ENCODE results near the gene HOXB2.
"Not testable (repeated sequence)": the region's sequence is repeated elsewhere in the genome, so short reads cannot be mapped to it uniquely, and the experiment has no call there.

HOXB2 gene

DNA sequence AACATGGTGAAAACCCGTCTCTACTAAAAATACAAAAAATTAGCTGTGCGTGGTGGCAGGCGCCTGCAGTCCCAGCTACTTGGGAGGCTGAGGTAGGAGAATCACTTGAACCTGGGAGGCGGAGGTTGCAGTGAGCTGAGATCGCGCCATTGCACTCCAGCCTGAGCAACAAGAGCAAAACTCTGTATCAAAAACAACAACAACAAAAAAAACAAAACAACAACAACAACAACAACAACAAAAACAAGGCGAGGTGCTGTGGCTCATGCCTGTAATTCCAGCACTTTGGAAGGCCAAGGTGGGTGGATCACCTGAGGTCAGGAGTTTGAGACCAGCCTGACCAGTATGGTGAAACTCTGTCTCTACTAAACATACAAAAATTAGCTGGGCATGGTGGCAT lies 35.2 kb downstream of the HOXB2 start:
- not testable (repeated sequence) for H2AFZ ChIP-seq (ENCODE audit: insufficient read depth, low read length, poor library complexity); H3K4me2 ChIP-seq (ENCODE audit: low read length); H3K23ac ChIP-seq (ENCODE audit: low read length); H4K91ac ChIP-seq (ENCODE audit: low read depth, low read length); H2BK120ac ChIP-seq (ENCODE audit: insufficient read depth, low read length, poor library complexity); H3K79me1 ChIP-seq (ENCODE audit: low read length); H2BK5ac ChIP-seq (ENCODE audit: low read depth, low read length, poor library complexity); H4K12ac ChIP-seq (ENCODE audit: low read depth, low read length); H3K4me3 ChIP-seq (ENCODE audit: low read depth, low read length); H3K27me3 ChIP-seq (ENCODE audit: insufficient read depth, low read length); H2BK12ac ChIP-seq (ENCODE audit: low read length); H3K27ac ChIP-seq (ENCODE audit: low read depth, low read length); H3K4ac ChIP-seq (ENCODE audit: low read depth, low read length); H3K14ac ChIP-seq (ENCODE audit: low read length); DNase-seq; H2AK5ac ChIP-seq (ENCODE audit: low read length); H3K9ac ChIP-seq (ENCODE audit: low read length); H3K9me3 ChIP-seq (ENCODE audit: insufficient read depth, low read depth, low read length); H3K36me3 ChIP-seq (ENCODE audit: control insufficient read depth in 1 of 2, insufficient read depth in 2 of 2, low read length in 2 of 2); H4K8ac ChIP-seq (ENCODE audit: low read depth, low read length); H3K18ac ChIP-seq (ENCODE audit: low read length); H3K79me2 ChIP-seq (ENCODE audit: control insufficient read depth, insufficient read depth, low read length, poor library complexity)
- WGBS (ENCODE audit: extremely low coverage, insufficient coverage, insufficient read length), result no CpG with 5 or more reads among the region's 7 CpGs
- H3K4me1 ChIP-seq (ENCODE audit: control insufficient read depth in 1 of 2, insufficient read depth in 2 of 2, low read length in 2 of 2), result peaks cover 14 to 19% of the 10 kb centered on the region in 2 experiments

DNA sequence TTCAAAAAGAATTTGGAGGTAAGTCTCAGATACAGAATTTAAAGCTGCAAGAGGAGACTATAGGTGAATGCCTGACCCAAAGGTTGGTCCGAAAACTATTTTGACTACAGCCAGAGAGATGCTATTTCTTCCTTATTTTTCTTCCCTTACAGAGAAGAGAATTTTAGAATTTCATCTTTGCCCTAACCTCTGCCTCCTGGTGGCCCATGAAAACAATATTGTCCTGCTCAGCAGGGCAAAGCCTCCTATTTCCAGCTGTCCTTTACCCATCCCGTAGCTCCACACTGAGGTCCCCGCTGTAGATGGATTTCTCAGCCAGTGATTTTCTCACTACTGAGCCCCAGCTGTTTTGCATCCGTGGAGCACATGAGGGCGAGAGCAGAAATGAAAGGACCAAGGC lies 38.7 kb downstream of the HOXB2 start:
- Histone ChIP-seq H3K23ac (ENCODE audit: low read length) (no peak overlapping the region), H3K4me2 (ENCODE audit: low read length) (peak overlapping the region; percentile 37), H4K91ac (ENCODE audit: low read depth, low read length) (peak overlapping the region; percentile 90), H3K4ac (ENCODE audit: low read depth, low read length) (peak overlapping the region; percentile 51), H3K9ac (ENCODE audit: low read length) (no peak overlapping the region), H2AK5ac (ENCODE audit: low read length) (peak overlapping the region; percentile 78), H4K8ac (ENCODE audit: low read depth, low read length) (peak overlapping the region; percentile 67), H3K79me2 (ENCODE audit: control insufficient read depth, insufficient read depth, low read length, poor library complexity) (peaks cover 2% of the 10 kb centered on the region), H3K36me3 (ENCODE audit: control insufficient read depth in 1 of 2, insufficient read depth in 2 of 2, low read length in 2 of 2) (no peaks in the 10 kb centered on the region), H3K79me1 (ENCODE audit: low read length) (peaks cover 30% of the 10 kb centered on the region), H2AFZ (ENCODE audit: insufficient read depth, low read length, poor library complexity) (no peak overlapping the region), H2BK5ac (ENCODE audit: low read depth, low read length, poor library complexity) (peak overlapping the region; percentile 90), H3K27ac (ENCODE audit: low read depth, low read length) (peak overlapping the region; percentile 89), H4K12ac (ENCODE audit: low read depth, low read length) (no peak overlapping the region), H3K9me3 (ENCODE audit: insufficient read depth, low read depth, low read length) (no peaks in the 10 kb centered on the region), H3K4me1 (ENCODE audit: control insufficient read depth in 1 of 2, insufficient read depth in 2 of 2, low read length in 2 of 2) (peaks cover 22 to 27% of the 10 kb centered on the region in 2 experiments), H3K18ac (ENCODE audit: low read length) (peak overlapping the region; percentile 71), H2BK120ac (ENCODE audit: insufficient read depth, low read length, poor library complexity) (peak overlapping the region; percentile 85), H2BK12ac (ENCODE audit: low read length) (peak overlapping the region; percentile 97), H3K14ac (ENCODE audit: low read length) (peak overlapping the region; percentile 46), H3K4me3 (ENCODE audit: low read depth, low read length) (no peak overlapping the region), H3K27me3 (ENCODE audit: insufficient read depth, low read length) (no peaks in the 10 kb centered on the region)
- no peak for DNase-seq
- WGBS (ENCODE audit: extremely low coverage, insufficient coverage, insufficient read length), result no CpG with 5 or more reads among the region's 5 CpGs

DNA sequence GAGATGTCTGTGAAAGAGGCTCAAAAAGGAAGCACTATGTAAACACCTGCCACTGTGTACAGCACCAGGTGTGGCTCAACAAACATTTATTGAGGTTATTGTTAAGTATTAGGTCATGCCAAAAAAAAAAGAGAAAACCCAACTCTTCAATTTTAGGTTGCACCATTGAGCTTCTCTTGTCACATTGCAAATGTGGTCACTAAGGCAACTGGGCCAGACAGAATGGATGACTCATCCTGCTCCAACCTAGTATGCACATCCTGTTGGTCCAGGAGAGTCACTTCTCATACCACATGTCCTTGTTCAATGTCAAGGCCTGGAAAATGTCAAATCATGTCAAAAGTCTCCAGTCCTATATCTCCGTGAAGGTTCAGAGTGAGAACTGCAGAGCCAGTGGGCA lies 39.1 kb downstream of the HOXB2 start:
- Histone ChIP-seq H3K4me2 (ENCODE audit: low read length) (peak overlapping the region; percentile 44), H3K9ac (ENCODE audit: low read length) (no peak overlapping the region), H4K91ac (ENCODE audit: low read depth, low read length) (no peak overlapping the region), H2AK5ac (ENCODE audit: low read length) (no peak overlapping the region), H3K9me3 (ENCODE audit: insufficient read depth, low read depth, low read length) (no peaks in the 10 kb centered on the region), H3K18ac (ENCODE audit: low read length) (no peak overlapping the region), H3K14ac (ENCODE audit: low read length) (no peak overlapping the region), H3K23ac (ENCODE audit: low read length) (no peak overlapping the region), H2BK120ac (ENCODE audit: insufficient read depth, low read length, poor library complexity) (no peak overlapping the region), H2BK5ac (ENCODE audit: low read depth, low read length, poor library complexity) (no peak overlapping the region), H3K79me1 (ENCODE audit: low read length) (peaks cover 35% of the 10 kb centered on the region), H2BK12ac (ENCODE audit: low read length) (no peak overlapping the region), H3K36me3 (ENCODE audit: control insufficient read depth in 1 of 2, insufficient read depth in 2 of 2, low read length in 2 of 2) (no peaks in the 10 kb centered on the region), H2AFZ (ENCODE audit: insufficient read depth, low read length, poor library complexity) (no peak overlapping the region), H3K27me3 (ENCODE audit: insufficient read depth, low read length) (no peaks in the 10 kb centered on the region), H4K12ac (ENCODE audit: low read depth, low read length) (no peak overlapping the region), H3K4ac (ENCODE audit: low read depth, low read length) (no peak overlapping the region), H3K4me1 (ENCODE audit: control insufficient read depth in 1 of 2, insufficient read depth in 2 of 2, low read length in 2 of 2) (peaks cover 26 to 32% of the 10 kb centered on the region in 2 experiments), H3K27ac (ENCODE audit: low read depth, low read length) (peak overlapping the region; percentile 89), H3K4me3 (ENCODE audit: low read depth, low read length) (no peak overlapping the region), H3K79me2 (ENCODE audit: control insufficient read depth, insufficient read depth, low read length, poor library complexity) (peaks cover 2% of the 10 kb centered on the region), H4K8ac (ENCODE audit: low read depth, low read length) (no peak overlapping the region)
- no CpG with 5 or more reads among the region's 1 CpG for WGBS (ENCODE audit: extremely low coverage, insufficient coverage, insufficient read length)
- peak; percentile 74 to 88 for DNase-seq

DNA sequence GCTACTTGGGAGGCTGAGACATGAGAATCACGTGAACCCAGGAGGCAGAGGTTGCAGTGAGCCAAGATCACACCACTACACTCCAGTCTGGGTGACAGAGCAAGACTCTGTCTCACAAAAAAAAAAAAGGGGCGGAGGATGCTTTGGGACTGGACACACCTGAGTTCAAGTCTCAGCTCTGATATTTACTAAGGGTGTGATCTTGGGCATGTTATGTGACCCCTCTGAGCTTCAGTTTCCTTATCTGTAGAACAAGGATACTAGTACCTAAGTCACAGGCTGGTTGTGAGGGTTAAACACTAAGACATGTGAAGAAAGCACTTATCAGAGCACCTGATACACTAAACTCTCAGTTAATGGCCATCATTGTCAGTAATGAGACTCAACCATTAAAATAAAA lies 40.0 kb downstream of the HOXB2 start:
- WGBS (ENCODE audit: extremely low coverage, insufficient coverage, insufficient read length), result no CpG with 5 or more reads among the region's 2 CpGs
- DNase-seq, result no peak

More for the DNA sequence above, 40.0 kb downstream of the HOXB2 start:
- Histone ChIP-seq H3K18ac (ENCODE audit: low read length) (peak overlapping the region; percentile 15), H2BK12ac (ENCODE audit: low read length) (peak overlapping the region; percentile 73), H4K12ac (ENCODE audit: low read depth, low read length) (no peak overlapping the region), H4K8ac (ENCODE audit: low read depth, low read length) (peak overlapping the region; percentile 27), H2AK5ac (ENCODE audit: low read length) (no peak overlapping the region), H3K23ac (ENCODE audit: low read length) (no peak overlapping the region), H3K4me1 (ENCODE audit: control insufficient read depth in 1 of 2, insufficient read depth in 2 of 2, low read length in 2 of 2) (peaks cover 30 to 36% of the 10 kb centered on the region in 2 experiments), H3K36me3 (ENCODE audit: control insufficient read depth in 1 of 2, insufficient read depth in 2 of 2, low read length in 2 of 2) (no peaks in the 10 kb centered on the region), H3K79me1 (ENCODE audit: low read length) (peaks cover 36% of the 10 kb centered on the region), H3K4me3 (ENCODE audit: low read depth, low read length) (no peak overlapping the region), H2BK5ac (ENCODE audit: low read depth, low read length, poor library complexity) (peak overlapping the region; percentile 77), H4K91ac (ENCODE audit: low read depth, low read length) (peak overlapping the region; percentile 83), H3K27me3 (ENCODE audit: insufficient read depth, low read length) (no peaks in the 10 kb centered on the region), H3K14ac (ENCODE audit: low read length) (peak overlapping the region; percentile 49), H2BK120ac (ENCODE audit: insufficient read depth, low read length, poor library complexity) (peak overlapping the region; percentile 84), H2AFZ (ENCODE audit: insufficient read depth, low read length, poor library complexity) (no peak overlapping the region), H3K9ac (ENCODE audit: low read length) (no peak overlapping the region), H3K27ac (ENCODE audit: low read depth, low read length) (peak overlapping the region; percentile 92), H3K4ac (ENCODE audit: low read depth, low read length) (no peak overlapping the region), H3K79me2 (ENCODE audit: control insufficient read depth, insufficient read depth, low read length, poor library complexity) (peaks cover 2% of the 10 kb centered on the region), H3K4me2 (ENCODE audit: low read length) (no peak overlapping the region), H3K9me3 (ENCODE audit: insufficient read depth, low read depth, low read length) (no peaks in the 10 kb centered on the region)

Data from trophoblast cell (in vitro differentiated cells and primary cell).